Sciatic nerve (tissue), 2 donors: ENCODE results near the gene RIOX2. TPM values are rescaled to one million over a fixed set of nuclear protein-coding genes. Genes with fewer than 3 reads are reported as not detected.
A peak's percentile ranks its signal among the peaks of the same experiment; 100 is the strongest.

Source experiments
- ATAC-seq: fragments of 200-7000 bp; cut with Tn5 transposase; one replicate; pipeline ENCODE4 v1.9.1; 2020; ENCODE audit warnings: mild to moderate bottlenecking, moderate library complexity
- DNase-seq: peaks from one replicate; pipeline ENCODE4 v3.0.0-alpha.2; 2020; ENCODE audit warnings: low spot score
- intact Hi-C: fragments of 100-400 bp; cut with DNase I; formaldehyde crosslinking; loops from one replicate; pipeline ENCODE4 v1.14.2; 2022
- total RNA-seq: library from RNA; stranded (reverse); fragmentation: NEBNext Ultra II Directional; extraction: Animal tissue kit (Norgen Biotek cat#: 25700); gene quantifications from one replicate; pipeline ENCODE4 v1.2.1, GENCODE V29; 2021
- donor health status: DM: no; HTN: no; CAD: no.
- donor health status: DM: no; HTN: no; CAD: no.

The RIOX2 gene
- total RNA-seq, 1 donor from 2014 or later = 36.0 TPM

DNA sequence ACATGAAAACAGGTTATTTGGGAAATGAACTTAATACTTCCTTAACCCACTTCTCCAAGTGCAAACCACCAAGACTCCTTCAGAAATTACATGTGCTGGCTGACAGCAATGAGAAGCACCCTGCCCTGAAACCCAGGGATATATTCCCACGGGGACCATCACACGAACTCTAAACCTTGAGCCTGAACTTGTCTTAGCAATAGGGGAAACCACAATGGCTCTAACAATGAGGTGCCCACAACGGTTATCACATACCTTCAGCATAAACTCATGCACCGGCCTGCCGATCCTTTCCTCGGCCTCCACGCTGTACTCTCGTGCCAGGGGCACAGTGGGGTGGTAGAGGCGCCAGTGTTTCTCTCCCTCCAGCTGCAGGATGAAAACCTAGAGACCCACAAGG, 13.4 kb downstream of the RIOX2 start:
- ATAC-seq (no peak), DNase-seq (no peak)
- intact Hi-C loops = no loop called here

DNA sequence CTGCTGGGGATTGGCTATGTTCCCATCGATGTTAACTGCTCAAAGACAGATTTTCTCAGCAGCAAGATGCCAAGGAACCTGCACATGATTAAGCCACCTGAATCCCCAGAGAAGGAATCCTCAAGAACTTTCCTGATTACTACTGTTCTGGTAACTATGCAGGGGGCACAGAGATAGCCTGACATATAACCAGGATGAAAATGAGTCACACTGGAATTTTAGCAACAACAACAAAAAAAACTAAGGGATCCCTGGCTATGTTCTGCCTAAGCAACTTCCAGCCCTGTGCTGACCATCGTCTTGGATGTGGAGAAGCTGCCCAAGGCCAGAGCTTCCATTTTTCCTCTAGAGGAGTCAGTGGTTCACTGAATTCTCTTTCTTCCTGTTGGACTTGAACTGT, 13.8 kb downstream of the RIOX2 start:
- ATAC-seq = no peak
- DNase-seq = no peak
- intact Hi-C loops = no loop called here

DNA sequence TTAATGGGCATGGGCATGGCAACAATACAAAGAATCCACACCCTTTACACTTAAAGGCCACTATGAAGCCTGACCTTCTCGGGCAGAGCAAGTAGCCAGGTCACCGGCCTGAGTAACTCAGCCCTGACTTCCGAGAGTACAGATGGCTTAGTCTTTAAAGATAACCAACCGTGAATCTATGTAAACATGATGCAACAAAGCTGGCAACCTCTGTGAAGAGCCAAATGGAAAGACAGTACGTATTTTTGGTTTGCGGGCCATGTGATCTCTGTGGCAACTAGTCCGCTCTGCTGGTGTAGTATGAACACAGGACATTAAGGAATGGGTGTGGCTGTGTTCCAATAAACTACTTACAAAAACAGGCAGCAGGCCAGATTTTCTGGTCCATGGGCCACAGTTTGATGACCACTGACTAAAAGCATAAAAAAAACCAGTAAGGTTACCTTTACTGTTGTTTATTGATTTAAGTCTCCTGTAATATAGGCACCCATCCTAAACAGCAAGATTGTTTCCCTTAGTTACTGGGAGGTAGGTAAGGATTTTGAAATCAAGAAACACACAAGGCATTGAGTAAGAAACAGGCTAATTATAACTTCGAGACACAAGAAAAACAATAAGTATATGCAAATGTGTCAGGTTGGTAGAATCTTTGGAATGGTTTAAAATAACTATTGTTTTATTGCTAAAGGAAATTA, 14.5 kb downstream of the RIOX2 start:
- intact Hi-C loops = no loop called here
- no peak for DNase-seq
- ATAC-seq = no peak

DNA sequence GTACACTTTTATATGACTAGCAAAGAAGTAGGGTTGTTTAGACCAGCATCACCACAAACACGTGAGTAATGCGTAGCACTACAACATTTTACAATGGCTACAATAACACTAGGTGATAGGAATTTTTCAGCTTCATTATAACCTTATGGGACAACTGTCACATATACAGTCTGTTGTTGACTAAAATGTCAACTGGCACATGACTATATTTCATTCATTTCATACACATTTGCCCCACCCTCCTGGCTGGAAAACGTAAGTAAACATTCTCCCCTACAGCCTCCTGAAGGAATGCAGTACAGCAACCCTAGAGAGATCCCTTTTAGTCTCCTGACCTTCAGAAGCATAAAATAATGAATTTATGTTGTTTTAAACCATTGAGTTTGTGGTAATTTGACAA, 16.2 kb downstream of the RIOX2 start:
- DNase-seq (no peak), ATAC-seq (no peak)
- intact Hi-C loops = no loop called here

DNA sequence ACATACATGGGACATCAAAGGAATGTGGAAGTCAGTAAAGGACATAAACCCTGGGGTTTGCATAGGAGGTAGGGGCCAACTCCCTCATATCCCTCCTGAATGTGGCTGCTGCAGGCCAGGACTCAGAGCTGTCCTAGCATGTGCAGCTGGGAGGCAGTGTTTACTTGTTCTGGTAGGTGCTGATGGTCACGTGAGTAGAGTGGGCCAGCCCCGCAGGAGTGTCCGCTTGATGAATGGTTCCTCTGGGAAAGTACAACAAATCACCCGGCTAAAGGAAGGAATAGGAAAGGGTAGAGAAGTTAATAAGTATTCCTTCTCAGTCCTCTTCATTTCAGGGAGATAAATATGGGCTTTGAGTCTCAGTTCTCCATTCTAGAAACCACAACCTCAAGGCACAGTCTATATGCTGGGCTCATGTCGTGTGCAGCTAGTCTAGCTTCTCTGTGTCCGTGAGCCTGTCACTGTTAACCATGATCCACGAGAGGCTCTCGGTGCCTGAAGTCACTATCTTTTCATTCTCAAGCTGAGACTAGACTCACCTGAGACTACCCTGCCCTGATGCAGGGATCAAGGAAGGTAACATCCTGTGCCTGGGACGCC, 17.9 kb downstream of the RIOX2 start:
- ATAC-seq (no peak), DNase-seq (no peak)
- intact Hi-C loops = no loop called here

DNA sequence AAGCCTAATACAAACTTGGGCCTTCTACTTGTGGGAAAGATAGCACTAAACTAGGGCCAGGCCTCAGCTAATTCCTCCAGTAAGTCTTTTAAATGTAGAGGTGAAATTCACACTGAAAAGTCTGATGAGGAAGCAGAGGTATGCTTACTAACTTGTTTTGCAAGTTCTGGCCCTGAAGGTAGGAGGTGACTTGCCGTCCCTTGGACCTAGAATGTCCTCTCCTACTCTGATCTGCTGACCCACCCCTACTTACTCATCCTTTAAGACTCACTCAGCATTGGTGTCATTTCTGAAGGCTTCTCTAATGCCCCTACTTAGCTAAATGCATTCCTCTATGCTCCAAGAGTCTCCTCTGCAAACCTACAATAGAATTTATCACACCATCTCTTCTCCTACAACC, 19.4 kb downstream of the RIOX2 start:
- ATAC-seq (no peak), DNase-seq (no peak)
- intact Hi-C loops = no loop called here

DNA sequence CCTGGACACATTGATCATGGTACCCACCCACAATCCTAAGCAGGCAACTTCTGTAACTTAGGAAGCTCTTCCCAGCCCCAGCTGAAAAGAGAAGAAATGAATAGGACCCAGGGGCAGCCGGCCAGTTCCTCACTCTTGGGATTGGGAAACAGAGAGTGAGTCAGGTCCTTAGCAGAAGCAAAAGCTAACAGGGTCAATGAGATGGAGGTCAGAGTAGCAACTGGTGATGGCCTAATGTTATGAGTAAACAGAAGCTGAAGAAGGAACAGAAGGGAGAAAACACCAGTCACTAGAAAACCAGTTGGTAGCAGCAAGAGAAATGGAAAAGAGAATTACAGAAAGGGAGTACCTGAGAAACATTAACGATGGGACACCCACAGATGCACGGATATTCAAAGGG, 20.0 kb downstream of the RIOX2 start:
- ATAC-seq (peak; percentile 68), DNase-seq (no peak)

DNA sequence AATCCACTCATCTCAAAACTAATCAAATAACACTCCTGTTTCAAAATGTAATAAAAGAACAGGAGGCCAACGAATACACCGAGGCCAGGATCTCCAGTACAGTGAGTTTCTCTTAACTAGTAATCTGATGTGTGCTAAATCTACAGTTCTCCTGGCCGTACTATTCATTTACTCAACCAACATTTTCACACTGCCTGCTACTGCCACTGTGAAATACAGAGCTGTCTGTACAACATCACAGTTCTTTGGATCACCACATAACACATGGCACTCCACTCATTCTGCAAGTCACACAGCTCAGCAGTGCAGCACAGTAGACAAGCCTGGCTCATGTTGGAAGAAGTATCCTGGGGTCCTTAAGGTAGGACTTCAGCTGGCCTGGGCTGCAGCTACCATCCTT, 21.9 kb downstream of the RIOX2 start:
- intact Hi-C loops = no loop called here
- no peak for DNase-seq
- no peak for ATAC-seq

More for the DNA sequence above, 20.0 kb downstream of the RIOX2 start:
- intact Hi-C loops = no loop called here

DNA sequence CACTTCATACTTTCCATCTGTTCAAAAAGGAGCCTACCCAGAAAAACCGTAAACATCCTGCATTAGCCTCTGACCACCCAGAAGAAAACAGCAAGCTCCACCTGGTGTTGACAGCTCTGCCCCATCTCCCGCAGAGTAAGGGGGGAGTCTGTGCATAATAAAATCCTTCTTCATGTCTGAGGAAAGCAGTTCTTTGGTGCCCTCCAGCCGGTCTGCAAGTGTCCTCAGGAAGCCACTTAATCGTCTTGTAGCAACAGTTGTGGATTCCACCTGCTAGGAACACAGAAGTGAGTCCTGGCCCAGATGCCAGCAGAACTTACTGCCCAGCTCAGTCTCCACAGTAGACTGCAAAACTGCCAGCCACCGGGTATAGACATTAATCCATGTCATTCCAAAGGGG, 22.5 kb downstream of the RIOX2 start:
- no peak for ATAC-seq
- intact Hi-C loops = no loop called here
- no peak for DNase-seq

DNA sequence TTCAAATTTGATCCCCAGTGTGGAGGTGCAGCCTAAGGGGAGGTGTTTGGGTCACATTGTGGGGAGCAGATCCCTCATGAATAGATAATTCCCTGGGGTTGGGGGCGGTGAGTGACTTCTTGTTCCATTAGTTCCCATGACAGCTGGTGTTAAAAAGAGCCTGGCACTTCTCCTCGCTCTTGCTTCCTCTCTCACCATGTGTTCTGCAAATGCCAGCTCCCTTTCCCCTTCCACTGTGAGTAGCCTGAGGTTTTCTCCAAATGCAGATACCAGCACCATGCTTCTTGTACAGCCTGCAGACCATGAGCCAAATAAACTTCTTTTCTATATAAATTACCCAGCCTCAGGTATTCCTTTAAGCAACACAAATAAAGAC, 23.1 kb downstream of the RIOX2 start:
- ATAC-seq (no peak), DNase-seq (no peak)
- intact Hi-C loops = no loop called here

DNA sequence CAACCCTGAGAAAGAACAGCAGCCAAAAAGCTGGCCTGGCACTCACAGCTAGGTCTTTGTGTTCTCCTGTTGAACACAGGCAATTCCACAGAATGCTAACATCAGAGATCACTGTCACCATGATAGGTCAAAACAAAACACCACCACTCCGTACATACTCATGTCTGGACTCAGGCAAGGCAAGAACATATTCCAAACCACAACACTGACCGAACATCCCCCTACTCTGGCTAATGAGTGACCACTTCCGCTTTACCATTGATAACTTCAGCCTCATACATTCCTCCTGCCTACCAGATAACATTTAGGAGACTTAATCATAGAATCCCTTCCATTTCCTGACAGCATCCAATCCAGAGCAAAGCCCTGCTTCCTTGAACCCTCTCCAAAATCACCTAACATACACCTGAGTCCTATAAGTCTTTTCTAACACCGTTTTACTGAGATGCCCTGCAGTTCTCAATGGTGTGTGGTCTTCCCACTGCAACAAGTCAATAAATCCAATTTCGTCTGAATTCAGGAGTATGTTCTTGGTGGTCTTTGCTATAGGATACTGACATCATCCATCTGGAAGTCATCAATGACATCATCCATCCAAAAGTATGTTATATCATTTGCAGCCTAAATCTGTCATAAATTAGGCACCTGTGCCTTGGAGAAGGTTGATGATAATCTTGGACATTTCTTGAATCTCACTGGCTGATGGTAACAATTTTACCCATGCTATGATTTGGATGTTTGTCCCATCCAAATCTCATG, 23.7 kb downstream of the RIOX2 start:
- DNase-seq = no peak
- intact Hi-C loops = no loop called here
- ATAC-seq = no peak

DNA sequence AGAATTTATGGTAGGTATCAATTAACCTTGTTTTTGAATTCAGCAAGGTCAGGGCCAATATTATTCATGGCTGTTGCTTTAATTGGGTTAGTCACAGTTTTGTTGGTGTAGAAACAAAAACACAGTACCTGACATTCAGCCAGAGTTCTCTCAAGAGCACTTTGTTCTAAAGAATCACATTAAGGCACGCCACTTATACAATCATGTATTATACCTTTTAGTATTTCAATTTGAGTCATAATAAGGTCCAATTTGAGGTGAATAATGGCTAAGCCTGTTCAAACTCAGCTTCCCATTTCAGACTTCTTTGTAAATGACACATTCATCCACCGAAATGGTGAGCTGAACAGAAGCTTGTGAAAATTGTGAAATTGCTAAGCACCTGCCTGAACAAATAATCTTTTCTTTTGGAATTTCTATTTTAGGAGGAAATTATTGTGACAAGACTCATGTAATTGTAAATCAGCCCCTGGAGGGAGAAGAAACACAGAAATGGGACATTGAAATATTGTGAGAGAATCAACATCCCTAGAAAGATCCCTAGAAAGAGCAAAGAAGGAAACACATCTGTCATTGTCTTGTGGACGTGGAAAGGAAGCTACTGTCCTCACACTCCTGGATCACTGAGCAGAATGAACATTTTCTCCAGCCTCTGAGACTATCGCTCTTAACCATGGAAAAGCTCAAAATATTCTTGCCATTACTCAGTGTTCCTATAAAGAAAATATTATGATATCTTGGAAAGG, 29.3 kb downstream of the RIOX2 start:
- ATAC-seq = no peak
- no peak for DNase-seq
- intact Hi-C loops = no loop called here

DNA sequence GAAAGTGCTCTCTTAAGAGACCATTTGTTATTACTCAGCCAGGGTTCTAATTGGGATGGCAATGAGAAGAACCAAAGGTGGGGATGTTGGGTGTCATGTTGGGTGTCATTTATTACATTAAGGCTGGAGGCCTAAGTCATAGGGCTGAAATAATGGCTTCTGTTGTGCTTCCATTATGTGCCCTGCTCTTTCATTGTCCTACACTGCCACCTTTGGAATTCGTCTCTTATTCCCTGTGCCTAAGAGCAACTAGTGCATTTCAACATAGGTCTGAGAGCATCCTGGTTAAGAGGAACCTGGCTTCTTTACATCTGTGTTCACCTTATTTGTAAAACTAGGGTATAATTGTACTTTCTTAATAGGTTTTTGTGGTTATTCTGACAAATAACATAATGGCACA, 32.2 kb downstream of the RIOX2 start:
- no peak for DNase-seq
- ATAC-seq = peak; percentile 59
- intact Hi-C loops = no loop called here

DNA sequence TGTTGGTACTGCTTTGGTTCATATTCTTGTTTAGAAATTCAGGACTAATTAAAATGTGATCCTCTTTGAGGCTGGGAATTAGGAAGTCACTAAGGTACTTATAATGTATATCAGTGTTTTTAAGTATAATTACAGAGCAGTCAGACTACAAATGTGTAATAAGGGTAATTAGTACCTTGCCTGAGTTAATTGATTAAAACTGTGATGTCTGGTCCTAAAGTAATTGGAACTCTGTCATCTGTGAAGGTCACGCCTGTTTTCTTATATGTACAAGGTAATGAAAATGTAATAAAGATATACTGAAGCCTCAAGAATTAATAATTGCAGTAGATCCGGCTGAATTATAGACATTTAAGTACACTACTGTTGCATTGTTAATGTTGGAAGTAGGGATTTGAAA, 32.8 kb downstream of the RIOX2 start:
- no peak for ATAC-seq
- intact Hi-C loops = no loop called here
- DNase-seq = no peak

DNA sequence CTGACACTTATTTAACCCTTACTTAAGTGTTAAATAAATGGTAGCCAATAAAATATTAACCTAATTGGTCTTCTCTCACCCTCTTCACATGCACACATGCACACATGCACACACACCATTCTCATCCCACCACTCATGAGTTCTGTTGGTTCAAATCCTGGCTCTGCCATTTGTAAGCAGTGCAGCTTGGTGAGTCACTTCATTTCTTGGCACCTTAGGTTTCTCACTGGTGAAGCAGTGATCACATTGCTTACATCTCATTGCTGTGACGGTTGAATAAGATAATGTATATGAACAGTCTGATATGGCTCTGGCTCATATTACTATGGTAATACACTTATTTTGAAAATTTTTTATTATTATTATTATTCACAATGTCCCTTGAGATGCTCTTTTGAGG, 33.8 kb downstream of the RIOX2 start:
- no peak for DNase-seq

DNA sequence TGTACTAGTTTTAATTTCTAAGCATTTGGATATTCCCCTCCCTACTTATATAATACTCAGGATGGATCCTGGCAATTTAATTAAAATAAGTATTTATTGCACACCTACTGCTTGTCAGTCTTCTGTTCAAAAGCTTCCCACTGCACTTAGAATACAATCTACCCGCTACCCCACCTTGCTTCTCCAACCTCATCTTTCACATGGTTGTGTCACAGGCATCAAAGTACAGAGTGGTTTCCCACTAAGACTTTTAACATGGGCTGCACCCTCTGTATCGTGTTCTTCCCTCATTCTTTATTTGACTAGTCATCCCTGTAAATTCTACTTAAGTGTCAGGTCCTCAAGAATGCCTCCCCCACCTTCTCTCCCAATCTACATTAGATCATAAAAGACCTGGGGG, 35.0 kb downstream of the RIOX2 start:
- DNase-seq = no peak
- intact Hi-C loops = no loop called here
- ATAC-seq = no peak

More for the DNA sequence above, 33.8 kb downstream of the RIOX2 start:
- no peak for ATAC-seq
- intact Hi-C loops = no loop called here

DNA sequence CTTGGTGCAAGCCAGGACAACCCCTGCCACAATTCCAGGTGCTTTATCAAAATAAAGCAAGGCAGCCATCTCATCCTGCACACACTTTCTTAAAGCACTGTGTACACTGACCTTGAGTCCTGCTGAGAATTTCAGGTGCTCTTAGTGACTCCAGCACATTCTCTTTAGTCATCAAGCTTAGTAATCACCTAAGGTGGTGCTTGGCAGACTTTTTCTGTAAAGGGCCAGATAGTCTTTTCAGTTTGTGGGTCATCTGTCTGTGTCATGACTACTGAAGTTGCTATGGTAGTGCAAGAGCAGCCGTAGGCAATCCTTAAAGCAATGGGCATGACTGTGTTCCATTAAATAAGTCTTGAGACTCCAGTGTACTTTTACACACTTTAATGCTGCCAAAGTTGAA, 36.4 kb downstream of the RIOX2 start:
- ATAC-seq = no peak
- no peak for DNase-seq
- intact Hi-C loops = no loop called here

DNA sequence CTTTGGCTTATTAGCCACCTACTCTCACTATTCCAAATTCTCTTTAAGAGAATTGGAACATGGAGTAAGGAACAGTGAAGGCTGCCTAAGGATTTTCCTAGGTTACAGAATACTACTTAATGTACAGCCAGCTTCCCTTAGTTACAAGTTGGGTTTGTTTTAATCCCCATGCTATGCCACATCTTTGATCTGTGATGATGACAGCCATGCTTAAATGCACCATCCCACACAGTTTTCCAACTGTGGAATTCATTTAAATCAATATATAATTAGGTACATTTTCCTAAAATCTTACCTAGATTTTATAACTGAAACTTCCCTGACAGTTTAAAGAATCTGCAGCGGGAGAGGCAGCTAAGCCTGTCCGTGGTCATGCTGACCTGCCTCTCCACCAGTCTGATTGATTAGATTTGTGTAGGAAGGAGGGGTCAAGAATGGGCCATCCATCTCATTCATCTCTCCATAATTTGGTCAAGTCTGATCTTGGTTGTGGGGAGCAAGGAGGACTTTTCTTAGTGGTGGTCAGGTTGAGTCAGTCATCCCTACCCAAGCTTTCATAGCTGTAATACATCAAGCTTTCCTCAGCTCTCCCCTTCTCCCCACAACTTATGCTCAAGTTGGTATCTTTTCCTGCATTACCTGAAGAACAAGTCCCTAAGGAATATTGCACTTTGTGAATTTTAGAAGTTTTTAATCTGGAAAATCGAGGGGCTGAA, 37.1 kb downstream of the RIOX2 start:
- no peak for ATAC-seq

DNA sequence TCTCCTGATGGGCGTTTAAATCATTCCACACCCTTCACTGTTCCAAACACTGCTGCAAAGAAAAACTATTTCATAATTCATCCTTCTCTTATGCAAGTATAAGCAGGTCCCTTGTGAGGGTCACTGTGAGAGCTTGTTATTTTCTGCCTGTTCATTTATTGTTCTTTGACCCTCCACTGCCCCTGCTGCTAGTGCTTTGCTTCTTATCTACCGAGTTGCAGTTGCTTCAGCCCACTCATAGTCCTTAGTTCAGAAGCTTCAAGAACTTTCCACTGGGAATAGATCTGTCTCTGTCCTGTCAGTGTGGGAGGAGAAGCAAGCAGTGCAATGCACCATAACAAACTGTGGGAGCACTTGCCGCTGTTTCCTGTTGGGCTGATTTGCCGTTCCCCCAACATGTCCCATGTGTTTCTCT, 39.8 kb downstream of the RIOX2 start:
- ATAC-seq (peak; percentile 87), DNase-seq (no peak)
- intact Hi-C loops = loop anchor here (5.0 kb wide), 1 partner anchor 925 kb away; no protein-coding TSS in a partner anchor

More for the DNA sequence above, 37.1 kb downstream of the RIOX2 start:
- DNase-seq = no peak
- intact Hi-C loops = loop anchor here (5.0 kb wide), 1 partner anchor 928 kb away; no protein-coding TSS in a partner anchor
